ENCODE measurements around the gene SELENOP.

GRCh38 chr5:42787073-42787472 is 24.6 kb downstream of the SELENOP start:
- TF ChIP-seq CTCF (IDR thresholded peaks at IDR 0.05) (no peak), POLR2A (IDR thresholded peaks at IDR 0.05) (no peak), POLR2AphosphoS5 (IDR thresholded peaks at IDR 0.05) (no peak)

Measured in suprapubic skin (tissue), 4 donors.